Measurements from ENCODE around the gene KRTAP6-2. TPM values are rescaled to one million over a fixed set of nuclear protein-coding genes. Genes with fewer than 3 reads are reported as not detected.

The KRTAP6-2 gene
- total RNA-seq, 4 donors from 2014 or later: not detected

DNA sequence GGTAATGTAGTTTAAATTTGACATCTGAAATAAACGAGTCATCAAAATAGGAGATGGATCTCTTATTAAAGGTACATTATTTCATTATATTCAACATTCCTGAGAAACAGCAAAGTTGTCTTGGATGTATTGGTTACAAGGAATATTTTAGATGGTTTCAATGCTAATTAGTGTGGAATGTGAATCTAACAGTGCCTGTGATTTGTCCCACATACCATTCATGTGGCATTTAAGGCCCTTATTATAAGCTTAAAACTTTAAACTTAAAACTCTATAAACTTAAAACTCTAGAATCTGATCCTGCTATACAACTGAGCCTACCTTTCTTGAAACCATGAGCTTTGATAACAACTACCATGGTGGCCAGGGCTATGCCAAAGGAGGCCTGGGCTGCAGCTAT, 2.1 kb upstream of the KRTAP6-2 start, which contains the start of gene KRTAP22-1:
TSS of gene KRTAP22-1 (plus strand) at position 301 of the 400 bp plus-strand sequence.
- H3K27me3 ChIP-seq: no peaks in the 10 kb centered on the region
- no peaks in the 10 kb centered on the region for H3K36me3 ChIP-seq
- no peak for DNase-seq (ENCODE audit: low spot score in 2 of 2)
- no peak within 1 kb of the TSS for H3K27ac ChIP-seq
- H3K9me3 ChIP-seq: no peaks in the 10 kb centered on the region
- H3K4me1 ChIP-seq: no peaks in the 10 kb centered on the region
- H3K4me3 ChIP-seq: no peak within 1 kb of the TSS
- WGBS, 2 donors: 42 to 60% methylated on average over 1 of the region's 1 CpG
- TF ChIP-seq CTCF (IDR thresholded peaks at IDR 0.05): no peak
- TF ChIP-seq POLR2A (IDR thresholded peaks at IDR 0.05): no peak
- TF ChIP-seq EP300 (IDR thresholded peaks at IDR 0.05): no peak

DNA sequence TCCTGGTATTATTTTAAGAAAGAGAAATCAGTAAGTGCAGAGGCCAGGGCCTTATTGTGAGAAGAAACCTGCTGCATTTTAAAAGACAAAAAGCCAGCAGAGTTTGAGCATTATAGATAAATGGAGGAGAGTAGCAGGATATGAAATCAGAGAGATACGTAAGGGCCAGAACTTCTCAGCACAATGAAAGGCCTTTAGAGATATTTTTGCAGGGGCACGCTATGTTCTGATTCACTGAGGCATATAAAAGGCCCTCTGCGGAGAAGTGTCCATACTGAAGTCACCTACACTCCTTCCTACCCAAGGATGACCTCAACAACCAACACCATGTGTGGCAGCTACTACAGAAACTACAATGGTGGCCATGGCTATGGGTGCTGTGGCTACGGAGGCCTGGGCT, 6.6 kb downstream of the KRTAP6-2 start, which contains the start of gene KRTAP6-3:
TSS of gene KRTAP6-3 (plus strand) at position 301 of the 400 bp plus-strand sequence. CDS start at position 307, 6 bp downstream.
- no peaks in the 10 kb centered on the region for H3K27me3 ChIP-seq
- H3K4me3 ChIP-seq: no peak within 1 kb of the TSS
- no peak within 1 kb of the TSS for H3K27ac ChIP-seq
- no peaks in the 10 kb centered on the region for H3K4me1 ChIP-seq
- no peak for DNase-seq (ENCODE audit: low spot score in 2 of 2)
- H3K9me3 ChIP-seq: no peaks in the 10 kb centered on the region
- H3K36me3 ChIP-seq: no peaks in the 10 kb centered on the region
- 90 to 95% methylated on average over 4 of the region's 4 CpGs for WGBS, 2 donors
- TF ChIP-seq EP300 (IDR thresholded peaks at IDR 0.05) (no peak), CTCF (IDR thresholded peaks at IDR 0.05) (no peak), POLR2A (IDR thresholded peaks at IDR 0.05) (no peak)

- Histone ChIP-seq H3K27me3 (no peaks in the 10 kb centered on the region), H3K9me3 (no peaks in the 10 kb centered on the region), H3K4me1 (no peaks in the 10 kb centered on the region), H3K27ac (no peak within 1 kb of the TSS), H3K36me3 (no peaks in the 10 kb centered on the region), H3K4me3 (no peak within 1 kb of the TSS)
- DNase-seq (ENCODE audit: low spot score in 2 of 2): no peak
- TF ChIP-seq CTCF (IDR thresholded peaks at IDR 0.05) (no peak), EP300 (IDR thresholded peaks at IDR 0.05) (no peak), POLR2A (IDR thresholded peaks at IDR 0.05) (no peak)
Measured at GRCh38 chr21:30590297-30590696, 8.4 kb downstream of the KRTAP6-2 start, which contains the start of gene KRTAP22-2. Gene KRTAP22-2, minus strand, starts transcription at chr21:30590397.

GRCh38 chr21:30582870-30583269, 15.8 kb downstream of the KRTAP6-2 start:
- DNase-seq (ENCODE audit: low spot score in 2 of 2): no peak
- no peak for TF ChIP-seq EP300 (IDR thresholded peaks at IDR 0.05)
- no peak for TF ChIP-seq CTCF (IDR thresholded peaks at IDR 0.05)

GRCh38 chr21:30580132-30580531, 18.6 kb downstream of the KRTAP6-2 start:
- WGBS, 2 donors: 74 to 77% methylated on average over 3 of the region's 3 CpGs

More at GRCh38 chr21:30582870-30583269, 15.8 kb downstream of the KRTAP6-2 start:
- H3K9me3 ChIP-seq: no peaks in the 10 kb centered on the region
- H3K4me1 ChIP-seq: no peaks in the 10 kb centered on the region
- WGBS, 2 donors: 24 to 31% methylated on average over 1 of the region's 1 CpG
- H3K36me3 ChIP-seq: no peaks in the 10 kb centered on the region
- no peak overlapping the region for H3K4me3 ChIP-seq
- H3K27me3 ChIP-seq: no peaks in the 10 kb centered on the region
- no peak overlapping the region for H3K27ac ChIP-seq

More at GRCh38 chr21:30580132-30580531, 18.6 kb downstream of the KRTAP6-2 start:
- Histone ChIP-seq H3K4me1 (no peaks in the 10 kb centered on the region), H3K9me3 (no peaks in the 10 kb centered on the region), H3K36me3 (no peaks in the 10 kb centered on the region), H3K27ac (no peak overlapping the region), H3K27me3 (no peaks in the 10 kb centered on the region), H3K4me3 (no peak overlapping the region)
- no peak for DNase-seq (ENCODE audit: low spot score in 2 of 2)
- TF ChIP-seq POLR2A (IDR thresholded peaks at IDR 0.05): no peak
- no peak for TF ChIP-seq EP300 (IDR thresholded peaks at IDR 0.05)
- TF ChIP-seq CTCF (IDR thresholded peaks at IDR 0.05): no peak
